AG09319 (cell line): Measurements from ENCODE around the gene KDM5C.

Source experiments
- DNase-seq: peaks from one replicate; pipeline ENCODE4 v3.0.0-alpha.2; 2010; ENCODE audit warnings: low read depth; ENCODE audit errors: extremely low read depth
- CTCF ChIP-seq: IDR thresholded peaks from 2 replicates; pipeline ENCODE4 v1.5.1; 2011; ENCODE audit warnings: low read depth, mild to moderate bottlenecking, inconsistent platforms, low read length, moderate library complexity

Gene KDM5C

GRCh38 chrX:53249408-53250042, 24.5 kb upstream of the KDM5C start:
- DNase-seq: no peak
- TF ChIP-seq CTCF: no peak

GRCh38 chrX:53247928-53248327, 22.9 kb upstream of the KDM5C start:
- no peak for TF ChIP-seq CTCF
- no peak for DNase-seq

GRCh38 chrX:53246231-53246630, 21.2 kb upstream of the KDM5C start:
- no peak for DNase-seq

GRCh38 chrX:53244610-53245009, 19.6 kb upstream of the KDM5C start:
- DNase-seq: no peak
- peak; percentile 36 for TF ChIP-seq CTCF

More at GRCh38 chrX:53246231-53246630, 21.2 kb upstream of the KDM5C start:
- no peak for TF ChIP-seq CTCF

GRCh38 chrX:53242310-53242709, 17.3 kb upstream of the KDM5C start:
- no peak for DNase-seq
- no peak for TF ChIP-seq CTCF

- no peak for TF ChIP-seq CTCF
- DNase-seq: no peak
Measured at GRCh38 chrX:53241558-53241957, 16.6 kb upstream of the KDM5C start.

- no peak for DNase-seq
- TF ChIP-seq CTCF: no peak; the same call in 1 of the 2 replicates
Measured at GRCh38 chrX:53239474-53239873, 14.5 kb upstream of the KDM5C start.
